C4-2B (cell line): Measurements from ENCODE around the gene SOCS3.

Source experiments
- H3K27ac ChIP-seq: fragments of 450-650 bp; 2 replicates; pipeline ENCODE4 v1.5.1; 2017
- CTCF ChIP-seq: fragments of 450-650 bp; conservative IDR thresholded peaks from 2 replicates; pipeline ENCODE4 v1.5.1; 2017; ENCODE audit warnings: mild to moderate bottlenecking
- ZFX ChIP-seq: fragments of 450-650 bp; IDR thresholded peaks from 2 replicates; pipeline ENCODE4 v1.6.1; 2017

The SOCS3 gene

GRCh38 chr17:78378225-78379130 lies 18.6 kb upstream of the SOCS3 start, which contains the start of gene PGS1:
Gene PGS1 (plus strand): TSS chr17:78378649. CDS start chr17:78378666, 17 bp downstream.
- TF ChIP-seq ZFX (peak; percentile 92; the same call in 1 of the 2 replicates), CTCF (no peak)
- peak within 1 kb of the TSS; percentile 79 for H3K27ac ChIP-seq

- peak overlapping the region; percentile 79 for H3K27ac ChIP-seq
- TF ChIP-seq CTCF, result no peak
- TF ChIP-seq ZFX, result no peak
Observed at GRCh38 chr17:78377858-78378224, 18.0 kb upstream of the SOCS3 start.

GRCh38 chr17:78376161-78376560 lies 16.3 kb upstream of the SOCS3 start:
- no peak overlapping the region for H3K27ac ChIP-seq
- no peak for TF ChIP-seq ZFX

GRCh38 chr17:78375401-78376151 lies 15.7 kb upstream of the SOCS3 start:
- TF ChIP-seq CTCF (no peak), ZFX (no peak)
- H3K27ac ChIP-seq, result no peak overlapping the region

GRCh38 chr17:78374631-78375274 lies 14.9 kb upstream of the SOCS3 start:
- no peak overlapping the region for H3K27ac ChIP-seq
- no peak for TF ChIP-seq ZFX
- no peak for TF ChIP-seq CTCF

- H3K27ac ChIP-seq, result no peak overlapping the region
- TF ChIP-seq CTCF (no peak), ZFX (no peak)
Observed at GRCh38 chr17:78374189-78374588, 14.3 kb upstream of the SOCS3 start.

- no peak overlapping the region for H3K27ac ChIP-seq
- TF ChIP-seq ZFX, result no peak
- TF ChIP-seq CTCF, result no peak
Observed at GRCh38 chr17:78372841-78373240, 13.0 kb upstream of the SOCS3 start.
